GM12872 (cell line): Measurements from ENCODE around the gene KLF16.
A peak's percentile ranks its signal among the peaks of the same experiment; 100 is the strongest.

Source experiments
- CTCF ChIP-seq: IDR thresholded peaks from 3 replicates; pipeline ENCODE4 v1.5.1; 2011; ENCODE audit warnings: low read depth, mild to moderate bottlenecking, low read length, moderate library complexity; ENCODE audit not compliant: insufficient read depth

KLF16 gene

GRCh38 chr19:1856698-1857603, 6.4 kb downstream of the KLF16 start:
- TF ChIP-seq CTCF: no peak

GRCh38 chr19:1856345-1856697, 7.1 kb downstream of the KLF16 start:
- TF ChIP-seq CTCF: no peak

DNA sequence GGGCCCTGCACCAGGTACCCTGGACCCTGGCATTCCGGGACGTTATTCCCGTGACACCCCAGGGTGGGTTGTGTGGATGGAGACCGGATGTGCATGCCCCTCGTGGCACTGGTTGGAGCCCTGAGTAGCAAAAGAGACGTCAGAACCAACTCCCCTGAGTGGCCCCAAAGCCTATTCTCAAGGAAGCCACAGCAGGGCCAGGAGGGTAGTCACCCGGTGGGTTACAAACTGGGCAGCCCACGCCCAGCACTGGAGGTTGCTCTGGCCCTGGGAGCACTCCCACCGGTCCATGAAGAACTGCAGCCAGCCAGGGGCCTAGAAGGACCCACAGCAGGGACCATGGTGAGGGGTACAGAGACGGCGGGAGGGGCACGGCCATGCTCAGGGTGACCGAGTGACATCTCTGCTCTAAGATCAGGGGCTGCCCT, 7.5 kb downstream of the KLF16 start:
- TF ChIP-seq CTCF: no peak

DNA sequence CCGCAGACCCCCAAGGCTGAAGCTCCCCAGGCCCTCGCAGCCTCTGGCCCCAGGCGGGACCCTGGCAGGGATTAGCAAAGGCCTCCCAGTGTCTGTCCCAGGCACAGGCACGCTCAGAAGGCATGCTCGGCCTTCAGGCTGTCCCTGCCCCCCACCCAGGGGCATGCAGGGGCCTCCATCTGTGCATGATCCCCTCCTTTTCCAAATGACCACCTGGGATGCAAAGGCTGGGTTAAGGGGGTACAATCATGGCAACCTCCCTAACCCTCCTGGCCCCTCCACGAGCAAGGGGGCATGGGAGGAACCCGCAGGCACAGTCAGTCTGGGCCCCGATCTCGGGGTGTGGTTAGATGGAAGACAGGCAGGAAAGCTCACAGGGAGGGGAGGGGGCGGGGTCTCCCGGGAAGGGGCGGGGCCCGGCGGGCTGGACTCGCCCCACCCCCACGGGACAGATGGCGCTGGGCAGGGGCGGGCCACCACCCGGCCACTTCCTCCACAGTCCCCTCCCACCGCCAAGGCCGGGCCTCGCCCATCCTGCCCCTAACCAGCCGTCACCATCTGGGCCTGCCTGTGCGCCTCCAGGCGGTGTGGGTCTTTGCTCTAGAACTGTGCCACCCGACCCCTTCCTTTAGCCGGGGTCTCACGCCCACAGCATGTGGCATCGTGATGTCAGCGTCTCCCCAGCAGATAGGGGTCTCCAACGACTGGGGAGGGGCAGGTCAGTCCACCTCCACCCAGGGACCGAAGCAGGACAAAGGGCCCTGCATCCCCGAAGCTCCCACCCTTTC, 8.1 kb downstream of the KLF16 start:
- 0 out of 3 replicates have a peak, but pooled peaks have one; percentile 14 for TF ChIP-seq CTCF

GRCh38 chr19:1854542-1855039, 8.8 kb downstream of the KLF16 start:
- no peak for TF ChIP-seq CTCF

- TF ChIP-seq CTCF: no peak
Observed at GRCh38 chr19:1854039-1854541, 9.3 kb downstream of the KLF16 start.
